Activated CD8-positive, alpha-beta memory T cell treated with anti-CD3 and anti-CD28 coated beads, Interleukin-2, amount 10 ng/mL, durations not matched to agents 7 days and 5 days (primary cell): ENCODE data around the gene CAMK4. TPM values are rescaled to one million over a fixed set of nuclear protein-coding genes. Genes with fewer than 3 reads are reported as not detected.

Experiments
- ATAC-seq: fragments of 150-1000 bp; cut with Tn5 transposase; one replicate; pipeline ENCODE4 v1.10.0; 2021; ENCODE audit warnings: moderate library complexity
- CTCF ChIA-PET: fragments of 350-600 bp; sonication (Branson Sonifier 250); formaldehyde crosslinking; loops from one replicate; lab custom pipeline; 2021; ENCODE audit warnings: antibody characterized with exemption; lab: Charles Lee
- DNase-seq: peaks from one replicate; pipeline ENCODE4 v3.0.0-alpha.2; 2020
- H3K27ac Mint-ChIP-seq: one replicate; pipeline ENCODE4 v1.8.0; 2021; ENCODE audit warnings: mild to moderate bottlenecking, mixed read lengths
- H3K27me3 Mint-ChIP-seq: one replicate; pipeline ENCODE4 v1.8.0; 2021; ENCODE audit warnings: mixed read lengths
- H3K36me3 Mint-ChIP-seq: one replicate; pipeline ENCODE4 v1.8.0; 2021; ENCODE audit warnings: mild to moderate bottlenecking, mixed read lengths
- H3K4me1 Mint-ChIP-seq: one replicate; pipeline ENCODE4 v1.8.0; 2021; ENCODE audit warnings: mixed read lengths
- H3K4me3 Mint-ChIP-seq: one replicate; pipeline ENCODE4 v1.8.0; 2021; ENCODE audit warnings: mild to moderate bottlenecking, moderate library complexity, mixed read lengths
- H3K9me3 Mint-ChIP-seq: one replicate; pipeline ENCODE4 v1.8.0; 2022; ENCODE audit warnings: low read depth, mixed read lengths
- total RNA-seq, 2 experiments: library from RNA; stranded (reverse); gene quantifications; one replicate each; pipeline ENCODE4 v1.2.3, GENCODE V29; 2021

The CAMK4 gene
- total RNA-seq, 2 experiments from 2014 or later = 77.4 to 91.1 TPM

- no peak overlapping the region for H3K4me3 Mint-ChIP-seq
Observed at GRCh38 chr5:111309384-111309783, 85.2 kb downstream of the CAMK4 start.

GRCh38 chr5:111310711-111311620 lies 86.8 kb downstream of the CAMK4 start:
- CTCF ChIA-PET = no interaction called here
- H3K36me3 Mint-ChIP-seq = peaks cover 4% of the 10 kb centered on the region
- H3K27me3 Mint-ChIP-seq = no peaks in the 10 kb centered on the region
- no peaks in the 10 kb centered on the region for H3K9me3 Mint-ChIP-seq
- no peak overlapping the region for H3K4me3 Mint-ChIP-seq
- no peak overlapping the region for H3K27ac Mint-ChIP-seq
- ATAC-seq (no peak), DNase-seq (no peak)
- peaks cover 36% of the 10 kb centered on the region for H3K4me1 Mint-ChIP-seq

More at GRCh38 chr5:111309384-111309783, 85.2 kb downstream of the CAMK4 start:
- Mint-ChIP-seq H3K27ac (no peak overlapping the region), H3K9me3 (no peaks in the 10 kb centered on the region), H3K4me1 (peaks cover 33% of the 10 kb centered on the region), H3K27me3 (no peaks in the 10 kb centered on the region), H3K36me3 (no peaks in the 10 kb centered on the region)
- no peak for ATAC-seq
- CTCF ChIA-PET = no interaction called here
- no peak for DNase-seq

GRCh38 chr5:111311666-111312065 lies 87.5 kb downstream of the CAMK4 start:
- ATAC-seq = no peak
- Mint-ChIP-seq H3K4me1 (peaks cover 38% of the 10 kb centered on the region), H3K27me3 (no peaks in the 10 kb centered on the region), H3K27ac (no peak overlapping the region), H3K36me3 (peaks cover 4% of the 10 kb centered on the region), H3K9me3 (no peaks in the 10 kb centered on the region), H3K4me3 (no peak overlapping the region)
- DNase-seq = no peak
- CTCF ChIA-PET = no interaction called here

- CTCF ChIA-PET = interaction anchor here (1.1 to 1.3 kb wide), 3 partner anchors 14 to 62 kb away, joined by 3 read pairs; no protein-coding TSS in a partner anchor
- Mint-ChIP-seq H3K27me3 (no peaks in the 10 kb centered on the region), H3K27ac (no peak overlapping the region), H3K4me3 (no peak overlapping the region), H3K36me3 (peaks cover 9% of the 10 kb centered on the region), H3K9me3 (no peaks in the 10 kb centered on the region), H3K4me1 (peaks cover 41% of the 10 kb centered on the region)
- ATAC-seq = peak; percentile 82
- no peak for DNase-seq
Observed at GRCh38 chr5:111313017-111313724, 89.0 kb downstream of the CAMK4 start.

GRCh38 chr5:111320953-111321352 lies 96.8 kb downstream of the CAMK4 start:
- Mint-ChIP-seq H3K36me3 (peaks cover 44% of the 10 kb centered on the region), H3K4me1 (peaks cover 35% of the 10 kb centered on the region), H3K27ac (peak overlapping the region; percentile 61), H3K9me3 (peaks cover 12% of the 10 kb centered on the region), H3K4me3 (no peak overlapping the region), H3K27me3 (no peaks in the 10 kb centered on the region)
- DNase-seq (no peak), ATAC-seq (peak; percentile 30)
- CTCF ChIA-PET = interaction anchor here (1.5 to 1.6 kb wide), 2 partner anchors 16 to 22 kb away, joined by 5 to 6 read pairs; no protein-coding TSS in a partner anchor

GRCh38 chr5:111321376-111321775 lies 97.2 kb downstream of the CAMK4 start:
- ATAC-seq = no peak
- DNase-seq = no peak
- Mint-ChIP-seq H3K27ac (no peak overlapping the region), H3K4me3 (no peak overlapping the region), H3K36me3 (peaks cover 46% of the 10 kb centered on the region), H3K27me3 (no peaks in the 10 kb centered on the region), H3K9me3 (peaks cover 12% of the 10 kb centered on the region), H3K4me1 (peaks cover 33% of the 10 kb centered on the region)
- CTCF ChIA-PET = interaction anchor here (1.5 to 1.6 kb wide), 2 partner anchors 15 to 22 kb away, joined by 5 to 6 read pairs; no protein-coding TSS in a partner anchor

- Mint-ChIP-seq H3K9me3 (peaks cover 16% of the 10 kb centered on the region), H3K4me1 (peaks cover 12% of the 10 kb centered on the region), H3K4me3 (no peak overlapping the region), H3K36me3 (peaks cover 50% of the 10 kb centered on the region), H3K27me3 (no peaks in the 10 kb centered on the region), H3K27ac (no peak overlapping the region)
- ATAC-seq (no peak), DNase-seq (no peak)
- CTCF ChIA-PET = no interaction called here
Observed at GRCh38 chr5:111326551-111326950, 102.4 kb downstream of the CAMK4 start.

- CTCF ChIA-PET = interaction anchor here (0.6 to 1.5 kb wide), 2 partner anchors 16 to 157 kb away, joined by 3 to 6 read pairs; no protein-coding TSS in a partner anchor
- peak; percentile 84 for ATAC-seq
- Mint-ChIP-seq H3K9me3 (no peaks in the 10 kb centered on the region), H3K36me3 (peaks cover 18% of the 10 kb centered on the region), H3K27ac (peak overlapping the region; percentile 81), H3K27me3 (no peaks in the 10 kb centered on the region), H3K4me1 (peaks cover 33% of the 10 kb centered on the region), H3K4me3 (peak overlapping the region; percentile 20)
- DNase-seq = no peak
Observed at GRCh38 chr5:111337133-111337532, 112.9 kb downstream of the CAMK4 start.

GRCh38 chr5:111337688-111338087 lies 113.5 kb downstream of the CAMK4 start:
- H3K4me3 Mint-ChIP-seq = peak overlapping the region; percentile 19
- peak; percentile 82 for ATAC-seq
- H3K36me3 Mint-ChIP-seq = peaks cover 18% of the 10 kb centered on the region
- DNase-seq = no peak
- peaks cover 33% of the 10 kb centered on the region for H3K4me1 Mint-ChIP-seq
- CTCF ChIA-PET = interaction anchor here (1.5 kb wide), 1 partner anchor 17 kb away, joined by 6 read pairs; no protein-coding TSS in a partner anchor
- H3K27ac Mint-ChIP-seq = peak overlapping the region; percentile 81
- no peaks in the 10 kb centered on the region for H3K9me3 Mint-ChIP-seq
- H3K27me3 Mint-ChIP-seq = no peaks in the 10 kb centered on the region

GRCh38 chr5:111345731-111346130 lies 121.5 kb downstream of the CAMK4 start:
- H3K4me3 Mint-ChIP-seq = no peak overlapping the region

GRCh38 chr5:111347021-111347420 lies 122.8 kb downstream of the CAMK4 start:
- Mint-ChIP-seq H3K36me3 (peaks cover 47% of the 10 kb centered on the region), H3K4me3 (no peak overlapping the region), H3K9me3 (no peaks in the 10 kb centered on the region), H3K27ac (no peak overlapping the region), H3K4me1 (peaks cover 2% of the 10 kb centered on the region), H3K27me3 (no peaks in the 10 kb centered on the region)
- no peak for ATAC-seq
- CTCF ChIA-PET = no interaction called here
- DNase-seq = no peak

More at GRCh38 chr5:111345731-111346130, 121.5 kb downstream of the CAMK4 start:
- Mint-ChIP-seq H3K36me3 (peaks cover 43% of the 10 kb centered on the region), H3K9me3 (no peaks in the 10 kb centered on the region), H3K4me1 (peaks cover 3% of the 10 kb centered on the region), H3K27ac (no peak overlapping the region), H3K27me3 (no peaks in the 10 kb centered on the region)
- no peak for DNase-seq
- ATAC-seq = no peak
- CTCF ChIA-PET = no interaction called here

GRCh38 chr5:111348661-111349329 lies 124.6 kb downstream of the CAMK4 start:
- H3K9me3 Mint-ChIP-seq = no peaks in the 10 kb centered on the region
- H3K4me1 Mint-ChIP-seq = peaks cover 5% of the 10 kb centered on the region
- CTCF ChIA-PET = no interaction called here
- no peak for ATAC-seq
- H3K27me3 Mint-ChIP-seq = no peaks in the 10 kb centered on the region
- no peak overlapping the region for H3K27ac Mint-ChIP-seq
- no peak for DNase-seq
- H3K4me3 Mint-ChIP-seq = no peak overlapping the region
- peaks cover 52% of the 10 kb centered on the region for H3K36me3 Mint-ChIP-seq

GRCh38 chr5:111349429-111349828 lies 125.2 kb downstream of the CAMK4 start:
- Mint-ChIP-seq H3K27me3 (no peaks in the 10 kb centered on the region), H3K27ac (no peak overlapping the region), H3K36me3 (peaks cover 51% of the 10 kb centered on the region), H3K4me1 (peaks cover 5% of the 10 kb centered on the region), H3K4me3 (no peak overlapping the region), H3K9me3 (no peaks in the 10 kb centered on the region)
- no peak for ATAC-seq
- CTCF ChIA-PET = no interaction called here
- no peak for DNase-seq
